A549 treated with AZD9567 at 1 μM for 4 hours (cell line): ENCODE data around the gene STIM2. TPM values are rescaled to one million over a fixed set of nuclear protein-coding genes. Genes with fewer than 3 reads are reported as not detected.

Experiments used
- total RNA-seq: library from RNA; stranded (reverse); fragments of 200-300 nt; extraction: Qiagen RNA extraction; gene quantifications from 5 replicates; pipeline ENCODE4 v1.2.3, GENCODE V29; 2022; ENCODE audit not compliant: insufficient read depth

Gene STIM2
- total RNA-seq = 10.9 to 12.9 TPM (median 11.1 TPM) in 5 replicates

DNA sequence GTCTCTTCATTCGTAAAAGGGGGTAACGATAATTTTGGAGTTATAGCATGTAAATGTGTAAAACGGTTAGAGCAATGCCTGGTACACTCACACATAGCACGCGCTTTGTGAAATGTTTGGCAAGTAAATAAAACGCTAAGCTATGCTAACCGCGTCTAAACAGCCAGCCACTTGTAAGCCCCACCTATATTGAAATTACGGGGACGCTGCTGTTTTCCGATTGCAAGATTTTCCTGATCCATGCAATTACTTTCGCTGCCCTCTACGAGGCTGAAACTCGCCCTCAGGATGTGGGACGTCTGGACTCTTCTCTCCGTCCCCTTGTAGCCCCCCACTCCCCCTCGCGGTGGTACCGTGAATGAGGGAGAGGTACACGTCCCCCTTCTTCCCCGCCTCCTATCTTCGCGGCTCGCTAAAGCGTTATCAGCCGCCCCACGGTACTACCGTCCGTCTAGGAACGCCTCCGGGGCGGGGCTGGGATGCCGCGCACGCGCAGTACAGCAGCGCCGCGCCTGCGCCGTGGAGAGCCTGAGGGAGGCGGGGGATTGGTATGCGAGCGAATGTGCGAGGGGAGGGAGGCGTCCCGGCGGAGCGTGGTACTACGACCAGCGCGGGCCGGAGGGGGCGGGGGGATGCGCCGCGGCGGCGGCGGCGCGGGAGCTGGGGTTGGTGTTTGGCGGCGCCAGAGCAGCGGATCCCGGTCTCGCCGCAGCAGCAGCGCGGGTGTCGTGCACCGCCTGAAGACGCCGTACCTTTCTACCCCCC, at the start of gene STIM2:
Gene STIM2 (plus strand): TSS at position 685 of the 765 bp plus-strand sequence.

